Mesothelial cell of epicardium (in vitro differentiated cells): ENCODE measurements around the gene FMO2. TPM values are rescaled to one million over a fixed set of nuclear protein-coding genes. Genes with fewer than 3 reads are reported as not detected.

Experiments
- DNase-seq, 2 experiments: peaks; one replicate each; pipeline ENCODE4 v3.0.0; 2021; ENCODE audit warnings: low spot score in 2 of 2; ENCODE audit not compliant: unreplicated experiment in 2 of 2
- H3K27ac Mint-ChIP-seq: 2 replicates; pipeline ENCODE4 v1.8.0; 2021; ENCODE audit warnings: mixed read lengths
- H3K27me3 Mint-ChIP-seq: 2 replicates; pipeline ENCODE4 v1.8.0; 2021; ENCODE audit warnings: low read depth, mixed read lengths
- H3K36me3 Mint-ChIP-seq: 2 replicates; pipeline ENCODE4 v1.8.0; 2021; ENCODE audit warnings: mixed read lengths
- H3K4me1 Mint-ChIP-seq: 2 replicates; pipeline ENCODE4 v1.8.0; 2021; ENCODE audit warnings: mixed read lengths
- H3K4me3 Mint-ChIP-seq: 2 replicates; pipeline ENCODE4 v1.8.0; 2021; ENCODE audit warnings: mild to moderate bottlenecking, moderate library complexity, mixed read lengths
- H3K9me3 Mint-ChIP-seq: 2 replicates; pipeline ENCODE4 v1.8.0; 2021; ENCODE audit warnings: mixed read lengths
- total RNA-seq: library from RNA; stranded (reverse); gene quantifications from 3 replicates; pipeline ENCODE4 v1.2.1, GENCODE V29; 2021
- TF ChIP-seq, protein P1 (sequence below): fragments of 200-600 bp; sonication (generic); IDR thresholded peaks from one replicate; pipeline ENCODE4 v1.5.0; 2021; ENCODE audit warnings: antibody characterized with exemption; ENCODE audit not compliant: unreplicated experiment

Gene FMO2
- total RNA-seq, 1 donor from 2014 or later, result not detected

DNA sequence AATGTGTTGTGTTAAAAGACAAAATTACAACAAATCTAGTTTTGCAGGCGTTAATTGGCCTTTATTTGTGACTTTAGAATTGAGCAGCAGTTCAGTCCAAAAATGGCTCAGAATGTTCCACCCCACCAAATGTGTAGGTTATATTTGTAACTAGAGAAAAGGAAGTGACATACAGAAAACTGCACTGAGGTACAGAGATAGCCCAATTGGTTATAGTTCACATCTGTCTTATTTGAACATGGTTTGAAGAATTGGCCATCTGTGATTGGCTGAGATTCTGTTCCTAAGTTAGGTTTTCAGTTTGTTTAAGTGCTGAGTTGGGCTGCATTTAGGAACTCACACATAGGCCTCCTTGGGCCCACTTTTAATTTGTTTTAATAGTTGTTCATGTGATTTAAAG is 12.0 kb upstream of the FMO2 start:
- Mint-ChIP-seq H3K9me3 (no peaks in the 10 kb centered on the region), H3K36me3 (no peaks in the 10 kb centered on the region), H3K4me1 (no peaks in the 10 kb centered on the region), H3K27ac (no peak overlapping the region), H3K4me3 (no peak overlapping the region), H3K27me3 (peaks cover 6% of the 10 kb centered on the region)
- DNase-seq, result no peak
- TF ChIP-seq, protein P1, sequence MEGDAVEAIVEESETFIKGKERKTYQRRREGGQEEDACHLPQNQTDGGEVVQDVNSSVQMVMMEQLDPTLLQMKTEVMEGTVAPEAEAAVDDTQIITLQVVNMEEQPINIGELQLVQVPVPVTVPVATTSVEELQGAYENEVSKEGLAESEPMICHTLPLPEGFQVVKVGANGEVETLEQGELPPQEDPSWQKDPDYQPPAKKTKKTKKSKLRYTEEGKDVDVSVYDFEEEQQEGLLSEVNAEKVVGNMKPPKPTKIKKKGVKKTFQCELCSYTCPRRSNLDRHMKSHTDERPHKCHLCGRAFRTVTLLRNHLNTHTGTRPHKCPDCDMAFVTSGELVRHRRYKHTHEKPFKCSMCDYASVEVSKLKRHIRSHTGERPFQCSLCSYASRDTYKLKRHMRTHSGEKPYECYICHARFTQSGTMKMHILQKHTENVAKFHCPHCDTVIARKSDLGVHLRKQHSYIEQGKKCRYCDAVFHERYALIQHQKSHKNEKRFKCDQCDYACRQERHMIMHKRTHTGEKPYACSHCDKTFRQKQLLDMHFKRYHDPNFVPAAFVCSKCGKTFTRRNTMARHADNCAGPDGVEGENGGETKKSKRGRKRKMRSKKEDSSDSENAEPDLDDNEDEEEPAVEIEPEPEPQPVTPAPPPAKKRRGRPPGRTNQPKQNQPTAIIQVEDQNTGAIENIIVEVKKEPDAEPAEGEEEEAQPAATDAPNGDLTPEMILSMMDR, result no peak

DNA sequence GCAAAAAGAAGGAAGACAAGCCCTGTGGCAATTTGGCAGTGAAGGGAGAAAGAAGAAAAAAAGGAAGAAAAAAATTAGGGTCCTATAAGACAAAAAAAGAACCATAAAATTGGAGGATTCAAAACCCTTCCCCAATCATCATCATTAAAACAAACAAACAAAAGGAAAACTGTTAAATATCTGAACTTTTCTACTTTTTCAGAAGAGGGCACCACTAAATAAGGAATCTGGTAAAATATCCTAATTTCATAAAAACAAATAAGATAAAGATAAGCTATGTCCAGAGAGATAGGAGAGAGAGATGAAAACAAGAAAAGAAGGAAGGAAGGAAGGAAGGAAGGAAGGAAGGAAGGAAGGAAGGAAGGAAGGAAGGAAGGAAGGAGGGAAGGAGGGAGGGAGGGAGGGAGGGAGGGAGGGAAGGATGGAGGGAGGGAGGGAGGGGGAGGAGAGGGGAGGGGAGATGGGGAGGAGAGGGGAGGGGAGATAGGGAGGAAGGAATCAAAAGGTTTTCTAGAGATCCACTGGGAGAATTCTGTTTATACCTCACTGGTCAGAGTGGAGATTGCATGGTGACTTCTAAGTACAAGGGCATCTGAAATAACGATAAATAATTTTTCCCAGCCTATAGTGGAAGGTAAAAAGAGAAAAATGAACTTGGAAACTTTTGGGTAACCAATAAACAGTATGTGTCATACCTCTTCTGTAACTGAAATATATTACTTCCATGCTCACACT is 10.4 kb upstream of the FMO2 start:
- TF ChIP-seq, protein P1, result no peak
- no peaks in the 10 kb centered on the region for H3K9me3 Mint-ChIP-seq
- H3K27ac Mint-ChIP-seq, result no peak overlapping the region
- no peaks in the 10 kb centered on the region for H3K4me1 Mint-ChIP-seq
- H3K27me3 Mint-ChIP-seq, result peaks cover 6% of the 10 kb centered on the region
- no peak for DNase-seq
- no peaks in the 10 kb centered on the region for H3K36me3 Mint-ChIP-seq
- no peak overlapping the region for H3K4me3 Mint-ChIP-seq

DNA sequence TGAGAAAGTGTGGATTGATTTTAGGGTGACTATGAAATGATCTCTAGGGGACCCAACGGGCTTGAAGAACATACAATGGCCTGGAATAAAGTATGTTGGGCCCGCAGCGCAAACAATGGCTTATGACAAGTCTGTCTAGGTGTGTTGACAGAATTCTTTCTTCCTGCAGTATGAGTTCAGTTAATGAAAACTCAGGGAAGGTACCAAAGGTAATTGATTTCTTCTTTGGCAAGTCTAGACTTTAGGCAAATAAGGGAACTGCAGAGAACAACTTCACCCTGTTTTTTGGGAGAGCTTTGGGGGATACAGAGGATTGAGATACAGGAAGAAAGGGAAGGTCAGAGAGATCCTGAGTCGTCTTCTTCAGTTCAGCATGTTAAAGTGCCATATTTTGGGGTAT is 7.8 kb upstream of the FMO2 start:
- TF ChIP-seq, protein P1, result no peak
- no peak for DNase-seq
- no peaks in the 10 kb centered on the region for H3K4me1 Mint-ChIP-seq
- H3K9me3 Mint-ChIP-seq, result no peaks in the 10 kb centered on the region
- peaks cover 6% of the 10 kb centered on the region for H3K27me3 Mint-ChIP-seq
- no peak overlapping the region for H3K27ac Mint-ChIP-seq
- H3K36me3 Mint-ChIP-seq, result no peaks in the 10 kb centered on the region
- H3K4me3 Mint-ChIP-seq, result no peak overlapping the region

DNA sequence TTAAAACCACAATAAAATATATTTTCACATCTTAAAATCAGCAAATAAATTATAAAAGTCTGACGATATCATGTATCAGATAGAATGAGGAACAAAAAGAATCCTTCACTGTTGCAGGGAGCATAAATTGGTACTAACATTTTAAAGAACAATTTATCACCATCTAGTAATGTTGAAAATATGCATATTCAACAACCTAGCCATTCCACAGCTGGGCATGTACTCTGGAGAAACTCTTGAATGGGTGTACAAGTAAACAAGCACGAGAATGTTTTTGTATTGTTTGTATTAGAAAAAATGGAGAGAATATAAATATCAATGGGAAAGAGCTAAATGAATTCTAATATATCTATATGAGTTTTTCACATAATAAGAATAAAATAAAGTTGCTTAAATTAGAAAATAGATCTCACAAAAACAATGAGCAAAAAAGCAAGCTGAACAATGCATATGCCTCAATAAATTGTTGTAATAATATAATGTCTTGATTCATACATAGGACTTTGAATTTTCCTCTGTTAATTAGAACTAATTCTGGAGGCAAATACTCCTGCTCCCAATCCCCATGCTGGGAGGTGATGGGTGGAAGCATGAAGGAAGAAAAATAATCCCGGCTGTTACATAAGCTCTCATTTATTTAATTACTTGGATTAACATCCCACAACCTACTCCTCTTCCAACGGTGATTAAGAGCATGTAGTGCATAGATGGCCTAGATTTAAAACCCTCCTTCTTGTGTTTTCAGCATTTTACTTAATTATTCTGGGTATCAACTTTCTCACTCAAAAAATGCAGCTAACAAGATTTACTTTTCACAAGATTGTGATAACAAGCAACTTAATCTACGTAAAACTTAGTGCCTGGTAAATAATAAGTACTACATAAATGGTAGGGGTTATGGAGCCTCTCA is 5.5 kb upstream of the FMO2 start:
- no peak for DNase-seq
- H3K4me3 Mint-ChIP-seq, result no peak overlapping the region
- TF ChIP-seq, protein P1, result no peak
- H3K4me1 Mint-ChIP-seq, result no peaks in the 10 kb centered on the region
- H3K9me3 Mint-ChIP-seq, result no peaks in the 10 kb centered on the region
- H3K36me3 Mint-ChIP-seq, result no peaks in the 10 kb centered on the region
- no peak overlapping the region for H3K27ac Mint-ChIP-seq
- H3K27me3 Mint-ChIP-seq, result peaks cover 4% of the 10 kb centered on the region

DNA sequence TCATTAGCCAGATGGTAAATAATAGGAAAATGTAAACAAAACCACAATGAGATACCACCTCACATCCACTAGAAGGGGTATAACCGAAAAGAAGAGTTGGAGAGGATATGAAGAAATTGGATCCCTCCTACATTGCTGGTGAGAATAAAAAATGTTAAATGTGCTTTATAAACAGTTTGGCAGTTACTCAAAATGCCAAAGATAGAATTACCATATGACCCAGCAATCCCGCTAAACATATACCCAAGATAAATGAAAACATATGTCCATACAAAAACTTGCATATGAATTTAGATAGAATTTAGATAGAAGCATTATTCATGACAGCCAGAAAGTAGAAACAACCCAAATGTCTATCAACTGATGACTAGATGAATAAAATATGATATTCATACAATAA is 4.4 kb upstream of the FMO2 start:
- TF ChIP-seq, protein P1, result no peak
- Mint-ChIP-seq H3K4me1 (no peaks in the 10 kb centered on the region), H3K4me3 (no peak overlapping the region), H3K9me3 (no peaks in the 10 kb centered on the region), H3K36me3 (no peaks in the 10 kb centered on the region), H3K27me3 (peaks cover 3% of the 10 kb centered on the region), H3K27ac (no peak overlapping the region)
- no peak for DNase-seq
